H9 (cell line): Measurements from ENCODE around the gene HLA-DOB. TPM values are rescaled to one million over a fixed set of nuclear protein-coding genes. Genes with fewer than 3 reads are reported as not detected.

Source experiments
- DNase-seq: peaks from one replicate; pipeline ENCODE4 v3.0.0-alpha.2; 2017
- H2AFZ ChIP-seq: one replicate; pipeline ENCODE4 v1.6.1; 2013; ENCODE audit warnings: mild to moderate bottlenecking, low read length, control low read depth, moderate library complexity
- H2AK5ac ChIP-seq: 2 replicates; pipeline ENCODE4 v1.6.1; 2013; ENCODE audit warnings: low read length, control low read depth, mixed read lengths; ENCODE audit not compliant: insufficient read length
- H2BK120ac ChIP-seq: one replicate; pipeline ENCODE4 v1.6.1; 2013; ENCODE audit warnings: low read depth, mild to moderate bottlenecking, low read length, control low read depth, inconsistent platforms; ENCODE audit not compliant: poor library complexity, severe bottlenecking
- H2BK12ac ChIP-seq: 2 replicates; pipeline ENCODE4 v1.6.1; 2013; ENCODE audit warnings: low read length, control low read depth, mixed read lengths, low read depth; ENCODE audit not compliant: insufficient read length
- H2BK15ac ChIP-seq: 2 replicates; pipeline ENCODE4 v1.6.1; 2013; ENCODE audit warnings: low read depth, low read length, control low read depth
- H2BK20ac ChIP-seq: one replicate; pipeline ENCODE4 v1.6.1; 2013; ENCODE audit warnings: low read depth, mild to moderate bottlenecking, low read length, control low read depth, inconsistent platforms; ENCODE audit not compliant: poor library complexity, severe bottlenecking
- H2BK5ac ChIP-seq: 2 replicates; pipeline ENCODE4 v1.6.1; 2013; ENCODE audit warnings: low read length, control low read depth, mixed read lengths; ENCODE audit not compliant: insufficient read length
- H3K14ac ChIP-seq: 2 replicates; pipeline ENCODE4 v1.6.1; 2013; ENCODE audit warnings: low read length, control low read depth; ENCODE audit not compliant: insufficient read depth
- H3K18ac ChIP-seq: 2 replicates; pipeline ENCODE4 v1.6.1; 2013; ENCODE audit warnings: low read depth, mild to moderate bottlenecking, mixed read lengths, low read length, control low read depth; ENCODE audit not compliant: insufficient read length
- H3K23ac ChIP-seq: 2 replicates; pipeline ENCODE4 v1.6.1; 2013; ENCODE audit warnings: low read length, control low read depth, mixed read lengths, low read depth; ENCODE audit not compliant: insufficient read length
- H3K23me2 ChIP-seq: 2 replicates; pipeline ENCODE4 v1.6.1; 2013; ENCODE audit warnings: low read depth, mild to moderate bottlenecking, mixed read lengths, low read length, control low read depth; ENCODE audit not compliant: insufficient read length, poor library complexity, severe bottlenecking
- H3K27ac ChIP-seq: 2 replicates; pipeline ENCODE4 v1.5.1; 2013; ENCODE audit warnings: low read length, control low read depth, mixed read lengths, low read depth; ENCODE audit not compliant: insufficient read length
- H3K27me3 ChIP-seq: 2 replicates; pipeline ENCODE4 v1.6.1; 2013; ENCODE audit warnings: low read length, control low read depth, inconsistent platforms; ENCODE audit not compliant: insufficient read depth
- H3K4ac ChIP-seq: 2 replicates; pipeline ENCODE4 v1.6.1; 2013; ENCODE audit warnings: low read depth, mild to moderate bottlenecking, control low read depth, inconsistent platforms, low read length, moderate library complexity
- H3K4me1 ChIP-seq: 2 replicates; pipeline ENCODE4 v1.6.1; 2013; ENCODE audit warnings: low read length, control low read depth, inconsistent platforms; ENCODE audit not compliant: insufficient read depth
- H3K4me2 ChIP-seq: 2 replicates; pipeline ENCODE4 v1.6.1; 2013; ENCODE audit warnings: low read length, control low read depth, mixed read lengths; ENCODE audit not compliant: insufficient read length, insufficient read depth
- H3K56ac ChIP-seq: 2 replicates; pipeline ENCODE4 v1.6.1; 2013; ENCODE audit warnings: low read depth, mild to moderate bottlenecking, mixed read lengths, low read length, control low read depth; ENCODE audit not compliant: insufficient read length
- H3K79me1 ChIP-seq: 2 replicates; pipeline ENCODE4 v1.6.1; 2013; ENCODE audit warnings: low read depth, mild to moderate bottlenecking, moderate library complexity, low read length, control low read depth, inconsistent platforms; ENCODE audit not compliant: insufficient read depth, poor library complexity, severe bottlenecking
- H3K79me2 ChIP-seq: 2 replicates; pipeline ENCODE4 v1.6.1; 2013; ENCODE audit warnings: low read length, control low read depth, inconsistent platforms; ENCODE audit not compliant: insufficient read depth
- H3K9ac ChIP-seq: 2 replicates; pipeline ENCODE4 v1.6.1; 2013; ENCODE audit warnings: low read length, control low read depth, mixed read lengths; ENCODE audit not compliant: insufficient read length; ENCODE audit errors: extremely low read depth
- H3K9me3 ChIP-seq: one replicate; pipeline ENCODE4 v1.6.1; 2013; ENCODE audit warnings: low read depth, low read length, inconsistent platforms; ENCODE audit not compliant: control insufficient read depth
- H3T11ph ChIP-seq: one replicate; pipeline ENCODE4 v1.6.1; 2013; ENCODE audit warnings: mild to moderate bottlenecking, low read length, control low read depth, inconsistent platforms
- H4K20me1 ChIP-seq: one replicate; pipeline ENCODE4 v1.6.1; 2013; ENCODE audit not compliant: control insufficient read depth, insufficient read length, insufficient read depth
- H4K5ac ChIP-seq: 2 replicates; pipeline ENCODE4 v1.6.1; 2013; ENCODE audit warnings: low read depth, mild to moderate bottlenecking, mixed read lengths, low read length, control low read depth; ENCODE audit not compliant: insufficient read length
- H4K8ac ChIP-seq: replicated peaks from 2 replicates; pipeline ENCODE4 v1.6.1; 2013; ENCODE audit warnings: low read length, control low read depth, mixed read lengths, low read depth; ENCODE audit not compliant: insufficient read length
- H4K91ac ChIP-seq: 2 replicates; pipeline ENCODE4 v1.6.1; 2013; ENCODE audit warnings: low read depth, mild to moderate bottlenecking, moderate library complexity, mixed read lengths, low read length, control low read depth; ENCODE audit not compliant: insufficient read length
- H3K27ac Mint-ChIP-seq, 3 experiments: 2 replicates in 2 of 3; 3 replicates in 1 of 3; pipeline ENCODE4 v1.8.0; 2020 to 2021; ENCODE audit warnings: mixed read lengths in 3 of 3, mild to moderate bottlenecking in 1 of 3, moderate library complexity in 1 of 3
- H3K27me3 Mint-ChIP-seq: 2 replicates; pipeline ENCODE4 v1.8.0; 2021; ENCODE audit warnings: low read depth, mild to moderate bottlenecking, moderate library complexity, mixed read lengths
- H3K36me3 Mint-ChIP-seq, 3 experiments: 2 replicates in 2 of 3; 3 replicates in 1 of 3; pipeline ENCODE4 v1.8.0; 2020 to 2021; ENCODE audit warnings: low read depth in 3 of 3, mixed read lengths in 3 of 3; ENCODE audit not compliant: insufficient read depth in 1 of 3
- H3K4me1 Mint-ChIP-seq, 2 experiments: 2 replicates each; pipeline ENCODE4 v1.8.0; 2020; ENCODE audit warnings: mixed read lengths in 2 of 2
- H3K4me3 Mint-ChIP-seq, 2 experiments: 2 replicates in 1 of 2; 3 replicates in 1 of 2; pipeline ENCODE4 v1.8.0; 2020 to 2021; ENCODE audit warnings: mild to moderate bottlenecking in 2 of 2, mixed read lengths in 2 of 2, moderate library complexity in 1 of 2
- H3K9me3 Mint-ChIP-seq, 2 experiments: 2 replicates in 1 of 2; 3 replicates in 1 of 2; pipeline ENCODE4 v1.8.0; 2020; ENCODE audit warnings: mild to moderate bottlenecking in 2 of 2, mixed read lengths in 2 of 2, moderate library complexity in 1 of 2
- whole genome bisulfite sequencing: extraction: QIAGEN DNeasy Blood & Tissue Kit; methylation state at CpG from one replicate; pipeline ENCODE4 v1.1.7; 2013; ENCODE audit warnings: missing lambda C conversion rate, low lambda C conversion rate, mixed read lengths; ENCODE audit not compliant: insufficient read length; ENCODE audit errors: extremely low coverage; 5-methylcytosine and 5-hydroxymethylcytosine counted together
- total RNA-seq: library from RNA; stranded (reverse); gene quantifications from 2 replicates; pipeline ENCODE4 v1.2.1, GENCODE V29; 2021
- TF ChIP-seq, protein P1 (sequence below): fragments of 200-600 bp; sonication (generic); conservative IDR thresholded peaks from 3 replicates; pipeline ENCODE4 v1.8.0; 2021; ENCODE audit warnings: antibody characterized with exemption, mild to moderate bottlenecking

HLA-DOB gene
- total RNA-seq, 1 experiment from 2014 or later = 0.20 TPM

DNA sequence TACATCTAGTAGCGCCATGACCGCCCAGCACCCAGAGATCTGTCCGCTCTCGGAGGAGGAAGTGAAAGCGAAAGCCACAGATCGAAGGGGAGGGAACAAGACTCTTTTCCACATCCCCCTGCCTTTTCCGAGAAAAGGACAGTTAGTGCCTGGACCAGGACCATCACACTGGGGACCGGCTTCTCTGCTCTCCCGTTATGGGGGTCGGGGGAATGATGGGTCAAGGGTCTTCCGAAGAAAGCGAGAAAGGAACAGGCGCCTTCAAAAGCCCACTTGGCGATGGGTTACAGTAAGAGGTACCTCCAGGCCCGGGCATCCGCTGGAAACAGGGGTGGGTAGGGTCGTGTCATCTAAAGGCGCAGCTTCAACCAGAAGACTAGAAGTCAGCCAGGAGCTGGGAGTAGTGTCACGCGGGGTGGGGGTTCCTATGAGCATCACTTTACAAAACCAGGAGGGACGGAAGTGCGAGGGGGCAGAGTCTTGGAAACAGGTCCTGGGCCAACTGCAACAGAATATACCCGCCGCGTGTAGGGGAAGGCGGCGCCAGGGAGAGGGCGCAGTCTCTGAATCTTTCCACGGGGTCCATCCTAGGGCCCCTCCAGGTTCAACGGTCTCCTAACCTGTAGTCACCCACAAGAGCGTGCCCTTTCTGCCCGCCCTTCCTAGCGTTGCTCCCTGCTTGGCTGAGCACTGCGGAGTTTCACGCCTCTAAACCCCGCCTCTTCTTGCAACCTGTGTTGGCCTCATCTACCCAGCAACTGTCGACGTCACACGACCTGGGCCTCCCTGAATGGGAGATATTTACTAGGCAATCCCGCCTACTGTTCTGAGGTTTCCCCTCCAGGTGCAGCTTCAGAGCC, 27.4 kb upstream of the HLA-DOB start, which contains the start of gene PSMB8:
PSMB8 (minus strand) TSS at position 69 of the 860 bp plus-strand sequence; CDS start at position 18, 51 bp downstream.
- H3K18ac ChIP-seq = peak within 1 kb of the TSS; percentile 94
- H4K20me1 ChIP-seq = no peaks in the 10 kb centered on the region
- no peak within 1 kb of the TSS for H4K5ac ChIP-seq
- H3T11ph ChIP-seq = no peak within 1 kb of the TSS
- H2BK5ac ChIP-seq = no peak within 1 kb of the TSS
- peak; percentile 98 for DNase-seq
- WGBS = no CpG with 5 or more reads among the region's 40 CpGs
- no peak within 1 kb of the TSS for H2BK15ac ChIP-seq
- H2BK12ac ChIP-seq = no peak within 1 kb of the TSS
- no peak within 1 kb of the TSS for H3K56ac ChIP-seq
- no peak within 1 kb of the TSS for H4K8ac ChIP-seq
- H3K4me3 Mint-ChIP-seq = peak within 1 kb of the TSS; percentile 87 to 92
- H2AK5ac ChIP-seq = no peak within 1 kb of the TSS
- peaks cover 11% of the 10 kb centered on the region for H3K23me2 ChIP-seq
- peak within 1 kb of the TSS; percentile 63 for H3K4me2 ChIP-seq
- peak within 1 kb of the TSS in 1 of 3 experiments; percentile 86; a peak in 3 of 7 replicates for H3K27ac Mint-ChIP-seq
- no peak within 1 kb of the TSS for H3K23ac ChIP-seq
- peaks cover 2% of the 10 kb centered on the region; the same call in 1 of the 2 replicates for H3K4me1 ChIP-seq
- peaks cover 26% of the 10 kb centered on the region for H3K27me3 Mint-ChIP-seq
- TF ChIP-seq, protein P1, sequence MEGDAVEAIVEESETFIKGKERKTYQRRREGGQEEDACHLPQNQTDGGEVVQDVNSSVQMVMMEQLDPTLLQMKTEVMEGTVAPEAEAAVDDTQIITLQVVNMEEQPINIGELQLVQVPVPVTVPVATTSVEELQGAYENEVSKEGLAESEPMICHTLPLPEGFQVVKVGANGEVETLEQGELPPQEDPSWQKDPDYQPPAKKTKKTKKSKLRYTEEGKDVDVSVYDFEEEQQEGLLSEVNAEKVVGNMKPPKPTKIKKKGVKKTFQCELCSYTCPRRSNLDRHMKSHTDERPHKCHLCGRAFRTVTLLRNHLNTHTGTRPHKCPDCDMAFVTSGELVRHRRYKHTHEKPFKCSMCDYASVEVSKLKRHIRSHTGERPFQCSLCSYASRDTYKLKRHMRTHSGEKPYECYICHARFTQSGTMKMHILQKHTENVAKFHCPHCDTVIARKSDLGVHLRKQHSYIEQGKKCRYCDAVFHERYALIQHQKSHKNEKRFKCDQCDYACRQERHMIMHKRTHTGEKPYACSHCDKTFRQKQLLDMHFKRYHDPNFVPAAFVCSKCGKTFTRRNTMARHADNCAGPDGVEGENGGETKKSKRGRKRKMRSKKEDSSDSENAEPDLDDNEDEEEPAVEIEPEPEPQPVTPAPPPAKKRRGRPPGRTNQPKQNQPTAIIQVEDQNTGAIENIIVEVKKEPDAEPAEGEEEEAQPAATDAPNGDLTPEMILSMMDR = peak; percentile 21; the same call in 1 of the 3 replicates
- peaks cover 3% of the 10 kb centered on the region in 2 experiments for H3K4me1 Mint-ChIP-seq
- no peaks in the 10 kb centered on the region for H3K79me2 ChIP-seq
- H3K36me3 Mint-ChIP-seq = peaks cover 0 to 46% (median 12%) of the 10 kb centered on the region in 3 experiments; a peak in 5 of 7 replicates
- H2BK20ac ChIP-seq = no peak within 1 kb of the TSS
- no peaks in the 10 kb centered on the region for H3K9me3 ChIP-seq
- peak within 1 kb of the TSS; percentile 90; the same call in 1 of the 2 replicates for H3K14ac ChIP-seq
- peak within 1 kb of the TSS; percentile 59 for H2AFZ ChIP-seq
- H3K27me3 ChIP-seq = no peaks in the 10 kb centered on the region
- H4K91ac ChIP-seq = no peak within 1 kb of the TSS
- no peaks in the 10 kb centered on the region for H3K9me3 Mint-ChIP-seq
- H2BK120ac ChIP-seq = no peak within 1 kb of the TSS
- H3K9ac ChIP-seq = peak within 1 kb of the TSS; percentile 35
- no peak within 1 kb of the TSS for H3K27ac ChIP-seq
- H3K4ac ChIP-seq = no peak within 1 kb of the TSS
- H3K79me1 ChIP-seq = no peaks in the 10 kb centered on the region
